GM19455 (cell line): ENCODE measurements around the gene RABGAP1L.
"Not testable (repeated sequence)": the region's sequence is repeated elsewhere in the genome, so short reads cannot be mapped to it uniquely, and the experiment has no call there.

ENCODE experiments used
- ATAC-seq: cut with Tn5 transposase; IDR thresholded peaks from one replicate; pipeline ENCODE4 v1.9.1; 2021; ENCODE audit not compliant: unreplicated experiment

RABGAP1L gene

DNA sequence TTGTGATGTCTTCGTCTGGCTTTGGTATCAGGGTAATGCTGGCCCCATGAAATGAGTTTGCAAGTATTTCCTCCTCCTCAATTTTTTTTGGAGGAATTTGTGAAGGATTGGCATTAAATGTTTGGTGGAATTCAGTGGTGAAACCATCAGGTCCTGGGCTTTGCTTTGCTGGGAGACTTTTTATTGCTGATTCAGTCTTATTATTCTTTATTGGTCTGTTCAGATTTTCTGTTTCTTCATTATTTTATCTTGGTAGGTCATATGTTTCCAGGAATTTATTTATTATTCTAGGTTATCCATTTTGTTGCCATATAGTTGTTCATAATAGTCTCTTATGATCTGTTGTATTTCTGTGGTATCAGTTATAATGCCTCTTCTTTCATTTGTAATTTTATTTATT, 126.7 kb downstream of the RABGAP1L start:
- ATAC-seq = no peak

DNA sequence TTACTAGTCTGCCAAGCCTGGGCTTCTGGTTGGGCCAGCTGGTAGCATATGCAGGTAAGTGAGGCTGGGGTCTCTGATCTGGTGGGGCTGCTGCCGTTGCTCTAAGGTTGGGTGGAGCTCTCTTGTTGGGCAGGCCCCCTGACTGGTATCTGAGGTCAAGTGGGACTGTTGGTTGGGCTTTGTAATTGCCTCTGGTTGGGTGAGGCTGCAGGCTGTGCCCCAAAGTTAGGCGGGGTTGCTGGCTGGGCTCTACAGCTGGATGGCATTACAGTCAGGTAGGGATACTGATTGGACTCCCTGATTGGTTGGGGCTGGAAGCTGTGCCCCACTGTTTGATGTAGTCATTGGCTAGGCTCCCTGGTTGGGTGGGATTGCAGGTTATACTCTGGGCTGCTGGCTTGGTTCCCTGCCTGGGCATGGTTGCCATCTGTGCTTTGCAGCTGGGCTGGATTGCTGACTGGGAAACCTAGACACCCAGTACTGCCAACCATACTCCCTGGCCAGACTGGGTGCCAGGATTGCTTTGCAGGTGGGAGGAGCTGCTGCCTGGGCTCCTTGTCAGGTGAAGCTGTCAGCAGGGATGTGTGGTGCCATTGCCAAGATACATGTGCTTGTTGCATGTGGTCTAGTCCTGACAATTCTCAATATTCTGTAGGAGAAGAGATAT, 130.5 kb downstream of the RABGAP1L start:
- ATAC-seq = no peak

DNA sequence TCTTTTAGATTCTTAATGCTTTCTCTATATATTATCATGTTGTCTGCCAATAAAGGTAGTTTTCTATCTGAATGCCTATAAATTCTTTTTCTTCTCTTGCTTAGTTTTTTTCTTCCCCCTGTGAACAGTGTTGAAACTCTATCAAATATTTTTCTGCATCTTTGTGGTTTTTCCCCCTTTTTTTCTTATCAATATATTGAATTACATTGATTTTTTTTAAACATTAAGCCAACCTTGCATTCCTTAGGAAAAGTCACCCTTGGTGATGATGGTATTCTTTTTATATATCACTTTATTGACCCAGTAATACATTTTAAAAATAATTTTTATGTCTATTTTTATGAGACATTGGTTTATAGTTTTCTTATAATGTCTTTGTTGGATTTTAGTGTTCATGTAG, 131.7 kb downstream of the RABGAP1L start:
- ATAC-seq = no peak

DNA sequence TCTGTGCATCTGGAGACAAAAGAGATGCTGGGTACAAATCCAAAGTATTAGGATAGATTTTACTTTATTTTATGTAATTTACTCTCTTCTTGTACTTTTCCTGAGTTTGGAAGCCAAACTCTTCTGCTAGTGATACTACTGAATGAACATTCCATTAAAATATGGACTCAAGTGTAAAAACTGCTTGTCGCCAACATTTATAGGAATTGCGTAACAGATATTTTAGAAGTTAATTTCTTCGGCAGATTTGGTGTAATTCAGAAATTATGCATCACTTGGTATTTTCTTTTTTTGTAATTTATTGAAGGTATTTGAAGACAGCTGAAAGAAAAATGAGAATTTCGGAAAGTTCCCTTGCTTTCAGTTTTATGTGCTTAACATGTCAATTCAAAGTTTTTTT, 137.0 kb downstream of the RABGAP1L start:
- ATAC-seq = no peak

DNA sequence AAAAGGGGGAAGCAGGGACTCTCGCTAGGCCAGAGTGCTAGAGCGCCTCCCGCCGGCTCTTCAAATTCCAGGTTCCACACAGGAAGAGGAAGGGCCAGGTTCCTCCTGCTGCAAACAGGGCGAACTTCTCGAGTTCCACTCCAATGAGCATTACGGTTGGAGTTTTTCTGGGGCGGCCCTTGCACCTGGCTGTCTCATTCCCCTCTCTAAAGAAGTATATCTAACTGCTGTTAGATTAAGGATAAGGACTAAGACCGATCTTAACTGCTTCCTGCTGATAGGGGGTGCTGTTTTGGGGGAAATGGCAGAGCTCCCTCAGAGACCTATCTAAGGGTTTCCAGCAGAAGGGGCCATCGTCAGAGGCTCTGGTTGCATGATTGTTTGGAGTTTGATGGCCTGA, 138.0 kb downstream of the RABGAP1L start:
- ATAC-seq = no peak

DNA sequence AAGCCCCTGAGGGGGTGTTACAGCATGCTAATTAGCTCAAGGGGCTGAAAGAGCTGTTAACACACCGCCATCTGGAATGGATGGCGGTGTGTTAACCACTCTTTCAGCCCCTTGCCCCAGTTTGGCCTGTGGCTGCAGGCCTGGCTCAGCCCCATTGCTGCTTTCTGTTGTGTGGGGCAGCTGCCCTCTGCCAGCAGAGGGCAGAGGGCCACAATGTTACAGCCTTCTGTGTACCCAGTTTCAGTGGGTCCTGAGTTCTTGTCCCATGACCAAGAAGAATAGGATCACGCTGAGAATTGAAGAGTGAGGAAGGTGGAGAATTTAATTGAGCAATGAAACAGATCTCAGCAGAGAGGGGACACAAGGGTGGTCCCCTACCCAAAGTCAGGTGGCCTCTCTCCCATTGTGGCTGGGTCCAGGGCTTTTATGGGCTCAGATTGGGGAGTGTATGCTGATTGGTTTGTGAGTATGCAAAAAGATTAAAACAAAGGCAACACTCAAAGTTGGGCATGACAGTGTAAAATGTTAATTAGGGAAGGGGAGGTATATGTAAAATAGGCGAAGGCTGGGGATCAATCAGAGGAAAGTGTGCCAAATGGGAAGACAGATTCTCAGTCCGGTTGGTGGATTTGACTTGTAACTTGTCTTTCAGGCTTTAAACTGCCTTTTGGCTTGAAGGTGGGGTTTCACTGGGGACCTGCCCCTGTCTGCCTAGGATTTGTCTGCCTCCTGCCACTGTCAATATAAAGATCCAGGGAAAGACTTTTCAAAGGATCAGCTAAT, 142.2 kb downstream of the RABGAP1L start:
- no peak for ATAC-seq

DNA sequence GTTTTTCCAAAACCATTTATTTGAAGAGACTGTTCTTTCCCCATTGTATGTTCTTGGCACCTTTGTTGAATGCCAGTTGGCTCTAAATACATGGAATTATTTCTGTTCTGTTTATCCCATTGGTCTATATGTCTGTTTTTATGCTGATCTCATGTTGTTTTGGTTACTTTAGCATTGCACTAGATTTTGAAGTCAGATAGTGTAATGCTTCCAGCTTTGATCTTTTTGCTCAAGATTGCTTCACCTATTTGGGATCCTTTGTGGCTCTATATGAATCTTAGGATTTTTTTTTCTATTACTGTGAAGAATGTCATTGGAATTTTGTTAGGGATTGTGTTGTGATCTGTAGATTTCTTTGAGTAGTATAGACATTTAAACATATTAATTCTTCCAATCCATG, 149.3 kb downstream of the RABGAP1L start:
- no peak for ATAC-seq

DNA sequence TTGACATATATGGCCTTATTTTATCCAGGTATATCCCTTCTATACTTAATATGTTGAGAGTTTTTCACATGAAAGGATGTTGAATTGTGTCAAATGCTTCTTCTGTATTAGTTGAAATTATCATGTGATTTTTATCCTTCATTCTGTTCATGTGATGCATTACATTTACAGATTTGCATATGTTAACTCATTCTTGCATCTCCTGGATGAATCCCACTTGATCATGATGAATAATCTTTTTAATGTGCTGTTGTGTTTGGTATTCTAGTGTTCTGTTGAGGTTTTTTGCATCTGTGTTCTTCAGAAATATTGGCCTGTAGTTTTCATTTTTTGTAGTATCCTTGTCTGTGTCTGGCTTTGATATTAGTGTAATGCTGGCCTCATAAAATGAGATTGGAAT, 150.2 kb downstream of the RABGAP1L start:
- no peak for ATAC-seq

DNA sequence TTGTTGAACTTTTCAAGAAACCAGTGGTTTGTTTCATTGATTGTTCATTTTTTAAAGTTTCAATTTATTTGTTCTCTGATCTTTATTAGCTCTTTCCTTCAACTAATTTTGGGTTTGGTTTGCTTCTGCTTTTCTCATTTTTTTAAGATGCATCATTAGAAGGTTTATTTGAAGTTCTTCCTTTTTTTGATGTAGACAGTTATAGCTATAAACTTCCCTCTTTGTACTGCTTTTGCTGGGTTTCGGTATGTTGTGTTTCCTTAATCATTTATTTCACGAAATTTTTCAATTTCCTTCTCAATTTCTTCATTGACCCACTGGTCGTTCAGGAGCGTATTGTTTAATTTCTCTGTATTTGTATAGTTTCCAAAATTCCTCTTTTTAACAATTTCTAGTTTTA, 155.1 kb downstream of the RABGAP1L start:
- ATAC-seq = no peak

DNA sequence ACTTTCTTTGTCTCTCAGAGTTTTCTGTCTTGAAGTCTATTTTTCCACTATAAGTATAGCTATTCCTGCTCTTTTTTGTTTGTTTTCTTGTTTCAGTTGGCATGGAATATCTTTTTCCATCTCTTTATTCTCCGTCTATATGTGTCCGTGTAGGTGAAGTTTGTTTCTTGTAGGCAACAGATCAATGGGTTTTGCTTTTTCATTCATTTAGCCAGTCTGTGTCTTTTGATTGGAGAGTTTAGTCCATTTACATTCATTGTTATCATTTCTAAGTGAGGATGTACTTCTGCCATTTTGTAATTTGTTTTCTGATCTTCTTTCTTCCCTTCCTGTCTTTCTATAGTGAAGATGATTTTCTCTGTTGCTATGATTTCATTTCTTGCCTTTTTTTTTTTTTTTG, 155.9 kb downstream of the RABGAP1L start:
- no peak for ATAC-seq

DNA sequence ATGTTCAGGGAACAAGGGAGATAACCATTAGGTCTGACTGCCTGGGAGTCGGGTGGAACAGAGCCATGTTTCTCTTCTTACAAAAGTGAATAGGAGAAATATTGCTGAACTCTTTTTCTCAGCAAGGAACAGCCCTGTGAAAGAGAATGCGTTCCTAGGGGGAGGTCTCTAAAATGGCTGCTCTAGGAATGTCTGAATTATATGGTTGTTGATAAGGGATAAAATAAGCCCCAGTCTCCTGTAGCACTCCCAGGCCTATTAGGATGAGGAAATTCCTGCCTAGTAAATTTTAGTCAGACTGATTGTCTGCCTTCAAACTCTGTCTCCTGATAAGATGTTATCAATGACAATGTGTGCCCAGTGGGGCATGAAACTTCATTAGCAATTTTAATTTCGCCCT, 161.6 kb downstream of the RABGAP1L start:
- ATAC-seq = not testable (repeated sequence)

DNA sequence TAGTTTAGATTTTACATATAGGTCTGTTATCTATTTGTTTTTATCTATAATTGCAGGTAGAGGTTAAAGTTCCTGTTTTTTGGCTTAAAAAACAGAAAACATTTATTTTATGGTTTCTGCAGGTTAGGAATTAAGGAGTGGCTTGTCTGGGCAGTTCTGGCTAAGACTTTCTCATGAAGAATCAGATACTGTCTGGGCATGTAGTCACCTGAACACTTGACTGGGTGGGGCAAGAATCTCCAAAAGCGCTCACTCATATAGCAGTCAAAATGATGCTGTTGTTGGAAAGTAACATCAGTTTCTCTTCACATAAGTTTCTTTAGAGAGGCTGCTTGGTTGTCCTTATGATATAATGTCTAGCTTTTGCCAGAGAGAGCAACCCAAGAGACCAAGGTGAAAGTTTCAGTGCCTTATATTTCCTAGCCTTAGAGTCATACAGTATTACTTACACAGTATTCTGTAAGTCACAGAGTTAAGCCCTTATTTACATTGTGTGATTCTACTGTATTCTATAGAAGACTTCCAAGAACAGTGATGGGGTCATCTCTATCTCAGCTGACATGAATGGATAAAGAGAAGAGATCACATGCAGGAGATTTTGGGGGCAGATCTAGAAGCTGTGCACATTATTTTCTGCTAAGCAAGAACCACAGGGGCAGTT, 163.0 kb downstream of the RABGAP1L start:
- ATAC-seq = no peak

DNA sequence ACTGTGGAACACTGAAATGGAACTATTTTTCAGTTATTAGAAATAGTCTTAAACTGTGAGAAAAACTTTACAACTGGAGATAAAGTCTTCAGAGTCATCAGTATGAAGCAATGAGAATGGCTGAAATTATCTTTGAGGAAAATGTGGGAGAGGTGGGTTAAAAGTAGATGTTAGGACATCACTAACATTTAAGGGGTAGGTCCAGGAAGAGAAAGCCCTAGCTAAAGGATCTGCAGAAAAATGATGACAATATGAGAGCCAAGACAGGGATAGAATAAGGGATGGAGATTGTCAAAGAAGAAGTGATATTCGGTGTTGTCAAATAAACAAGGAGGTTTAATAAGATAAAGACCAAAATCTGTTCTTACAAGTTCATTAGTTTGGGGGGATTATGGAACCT, 165.2 kb downstream of the RABGAP1L start:
- ATAC-seq = no peak

DNA sequence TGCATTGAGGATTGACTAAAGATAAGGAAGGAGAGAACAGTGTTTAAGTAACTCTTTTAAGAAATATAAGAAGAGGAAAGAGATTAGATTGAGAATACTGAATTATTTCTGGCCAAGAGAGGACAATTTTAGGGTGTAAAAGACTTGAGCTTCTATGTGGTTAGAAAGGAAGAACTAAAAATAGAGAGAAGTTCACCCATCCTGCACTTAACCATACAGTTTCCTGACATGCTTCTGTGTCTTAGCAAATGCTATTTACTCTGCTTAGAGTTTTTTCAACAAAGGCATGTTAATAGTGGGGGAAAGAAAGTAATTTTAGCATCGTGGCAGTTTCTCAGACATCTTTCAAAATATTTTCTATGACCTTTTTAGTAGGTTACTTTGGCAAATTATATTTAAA, 165.6 kb downstream of the RABGAP1L start:
- ATAC-seq = no peak

DNA sequence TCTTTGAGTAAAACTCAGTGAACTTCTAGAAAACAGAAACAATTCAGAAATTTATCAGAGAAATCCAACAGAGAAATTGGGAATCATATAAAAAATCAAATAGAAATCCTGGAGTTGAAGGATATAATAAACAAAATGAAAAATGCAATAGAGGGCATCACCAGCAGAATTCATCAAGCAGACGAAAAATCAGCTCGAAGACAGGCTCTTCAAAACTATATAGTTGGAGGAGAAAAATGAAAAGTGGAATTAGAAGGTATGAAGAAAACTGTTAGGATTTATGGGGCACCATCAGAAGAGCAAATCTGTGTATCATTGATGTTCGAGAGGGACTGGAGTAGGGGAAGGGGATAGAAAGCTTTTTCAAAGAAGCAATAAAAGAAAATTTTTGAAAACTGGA, 167.0 kb downstream of the RABGAP1L start:
- ATAC-seq = no peak

DNA sequence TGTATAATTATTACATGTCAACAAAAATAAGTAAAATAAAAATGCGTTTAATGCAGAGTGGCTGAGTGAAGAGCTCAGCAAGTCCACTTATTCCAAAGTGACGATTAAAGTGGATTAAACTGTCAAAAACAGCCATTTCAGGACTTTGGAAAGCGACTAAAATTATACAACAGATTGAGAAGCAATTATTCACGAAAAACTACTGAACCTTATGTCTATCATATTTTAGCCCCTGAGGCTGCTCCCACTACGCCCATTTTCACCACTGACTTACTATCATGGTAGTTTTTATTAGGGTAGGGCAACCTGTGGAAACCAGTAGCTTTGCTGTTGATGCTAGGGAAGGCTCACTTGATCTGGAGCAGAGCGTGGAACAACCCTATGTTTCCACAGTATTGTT, 174.1 kb downstream of the RABGAP1L start:
- no peak for ATAC-seq

DNA sequence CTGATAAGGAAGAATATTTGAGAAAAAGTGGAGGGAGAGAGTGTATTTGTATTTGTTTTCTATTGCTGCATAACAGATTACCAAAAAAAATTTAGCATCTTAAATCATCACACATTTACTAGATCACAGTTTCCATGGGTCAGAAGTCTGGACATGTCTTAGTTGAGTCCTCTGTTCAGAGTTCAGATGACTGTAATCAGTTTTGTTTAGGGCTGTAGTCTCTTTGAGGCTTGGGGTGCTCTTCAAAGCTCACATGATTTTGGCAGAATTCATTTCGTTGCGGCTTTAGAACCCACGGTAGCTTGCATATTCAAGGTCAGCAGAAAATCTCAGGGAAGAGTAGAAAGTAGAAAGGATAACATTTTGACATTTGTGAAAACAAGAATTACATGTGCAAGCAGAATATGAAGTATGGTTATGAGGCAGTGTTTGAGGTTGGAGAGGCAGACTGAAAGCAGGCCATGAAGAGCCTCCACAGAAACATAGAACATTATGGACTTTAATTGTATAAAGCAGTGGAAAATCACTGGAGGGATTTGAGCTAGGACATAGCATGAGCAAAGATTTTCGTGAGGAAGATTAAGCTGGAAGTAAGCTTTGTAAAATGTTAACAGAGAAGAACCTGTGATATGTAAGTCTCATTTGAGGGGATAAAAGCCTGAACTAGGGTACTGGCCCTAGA, 177.8 kb downstream of the RABGAP1L start:
- ATAC-seq = no peak

DNA sequence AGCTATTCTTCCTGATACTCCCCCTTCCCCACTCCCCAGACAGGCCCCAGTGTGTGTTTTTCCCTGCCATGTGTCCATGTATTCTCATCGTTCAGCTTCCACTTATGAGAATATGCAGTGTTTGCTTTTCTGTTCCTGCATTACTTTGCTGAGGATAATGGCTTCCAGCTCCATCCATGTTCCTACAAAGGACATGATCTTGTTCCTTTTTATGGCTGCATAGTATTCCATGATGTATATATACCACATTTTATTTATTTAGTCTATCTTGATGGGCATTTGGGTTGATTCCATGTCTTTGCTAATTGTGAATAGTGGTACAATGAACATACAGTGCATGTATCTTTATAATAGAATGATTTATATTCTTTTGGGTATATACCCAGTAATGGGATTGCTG, 181.1 kb downstream of the RABGAP1L start:
- not testable (repeated sequence) for ATAC-seq

DNA sequence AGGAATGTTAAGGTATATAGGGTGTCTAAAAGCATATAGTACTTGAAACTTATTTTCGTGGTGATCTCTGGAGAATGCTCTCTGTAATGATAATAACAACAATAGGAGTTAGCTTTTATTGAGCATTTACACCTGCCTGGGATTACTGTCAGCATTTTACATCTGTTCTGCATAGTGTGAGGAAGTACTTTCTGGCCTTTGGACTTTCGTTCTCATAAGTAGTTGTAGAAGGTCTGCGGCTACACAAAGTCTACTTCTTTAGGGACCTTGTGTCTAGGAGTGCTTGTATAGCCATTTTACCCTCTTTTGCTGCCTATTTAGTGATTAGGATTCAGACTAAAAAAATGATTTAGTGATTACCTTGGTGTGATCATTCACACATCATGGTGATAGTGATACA, 184.8 kb downstream of the RABGAP1L start:
- no peak for ATAC-seq

DNA sequence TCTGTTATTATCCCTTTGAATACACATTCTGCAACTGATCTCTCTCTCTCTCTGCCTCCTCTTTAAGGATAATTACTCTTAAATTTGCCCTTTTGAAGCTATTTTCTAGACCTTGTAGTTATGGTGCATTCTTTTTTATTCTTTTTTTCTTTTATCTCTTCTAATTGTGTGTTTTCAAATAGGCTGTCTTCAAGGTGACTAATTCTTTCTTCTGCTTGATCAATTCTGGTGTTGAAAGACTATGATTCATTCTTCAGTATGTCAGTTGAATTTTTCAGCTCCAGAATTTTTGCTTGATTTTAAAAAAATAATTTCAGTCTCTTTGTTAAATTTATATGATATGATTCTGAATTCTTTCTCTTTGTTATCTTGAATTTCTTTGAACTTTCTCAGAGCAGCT, 192.8 kb downstream of the RABGAP1L start:
- ATAC-seq = no peak

DNA sequence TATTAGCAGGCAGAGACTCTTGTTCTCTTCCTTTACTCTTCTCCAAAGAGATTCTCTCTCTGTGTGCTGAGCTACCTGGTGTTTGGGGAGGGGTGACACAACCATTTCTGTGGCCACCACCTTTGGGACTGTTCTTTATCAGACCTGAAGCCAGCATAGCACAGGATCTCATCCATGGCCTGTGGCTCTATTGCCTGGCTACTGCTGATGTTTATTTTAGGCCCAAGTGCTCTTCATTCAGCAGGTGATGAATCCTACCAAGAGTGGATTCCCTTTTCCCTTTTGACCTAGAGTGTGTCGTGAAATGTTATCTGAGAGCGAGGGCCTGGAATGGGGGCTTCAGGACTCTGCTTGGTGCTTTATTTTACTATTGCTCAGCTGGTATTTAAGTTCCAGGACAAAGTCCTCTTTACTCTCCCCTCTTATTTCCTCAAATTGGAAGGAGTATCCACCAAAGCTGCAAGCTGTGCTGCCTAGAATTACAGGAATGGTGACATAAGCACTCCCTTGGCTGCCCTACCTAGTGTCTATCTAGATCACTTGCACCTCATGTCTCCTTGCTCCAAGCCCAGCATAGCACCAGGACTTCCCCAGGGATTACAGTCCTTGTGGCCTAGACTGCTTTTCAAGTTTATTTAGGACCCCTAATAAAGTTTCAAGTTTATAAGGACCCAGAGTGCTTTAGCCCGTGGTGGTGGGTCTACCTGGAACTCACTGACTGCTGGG, 193.7 kb downstream of the RABGAP1L start:
- no peak for ATAC-seq
